ENCODE measurements around the gene GRIK4. TPM values are rescaled to one million over a fixed set of nuclear protein-coding genes. Genes with fewer than 3 reads are reported as not detected.

GRIK4 gene
- total RNA-seq, 1 donor from 2014 or later, result 0.52 TPM

DNA sequence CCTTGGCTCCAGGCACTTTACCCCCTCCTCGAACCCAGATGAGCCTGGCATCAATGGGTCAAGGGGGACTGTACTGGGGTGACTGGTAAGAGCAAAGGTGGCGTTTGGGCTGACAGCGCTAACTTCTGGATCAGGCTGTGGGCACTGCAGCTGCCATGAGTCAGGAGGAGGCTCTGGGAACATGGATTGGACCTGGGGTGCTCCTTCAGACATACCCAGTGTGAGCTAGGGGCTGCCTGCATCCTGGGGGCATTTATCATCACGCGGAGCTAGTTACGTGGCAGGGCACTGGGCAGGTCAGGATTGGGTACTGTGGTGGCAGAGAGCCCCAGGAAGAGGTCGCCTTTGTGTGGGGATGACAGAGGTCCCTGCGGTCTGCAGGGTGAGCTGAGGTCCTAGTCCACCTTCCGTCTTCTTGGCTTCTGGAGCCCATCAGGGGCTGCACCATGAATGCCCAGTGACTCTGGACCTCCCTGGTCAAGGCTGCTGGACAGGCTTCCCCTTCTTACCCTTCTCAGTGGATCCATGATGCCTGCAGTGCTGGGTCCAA, 13.1 kb downstream of the GRIK4 start:
- Histone ChIP-seq H3K27me3 (ENCODE audit: control insufficient read depth in 3 of 3, insufficient read depth in 3 of 3, low read length in 3 of 3) (peaks cover 18 to 39% (median 33%) of the 10 kb centered on the region in 3 donors), H3K9ac (ENCODE audit: low read depth in 1 of 3, low read length in 3 of 3) (no peak overlapping the region), H3K9me3 (ENCODE audit: control insufficient read depth in 3 of 3, low read length in 3 of 3) (no peaks in the 10 kb centered on the region), H3K36me3 (ENCODE audit: control insufficient read depth in 3 of 3, insufficient read depth in 3 of 3, low read length in 3 of 3) (no peaks in the 10 kb centered on the region), H3K4me1 (ENCODE audit: control insufficient read depth in 3 of 3, insufficient read depth in 3 of 3, low read length in 3 of 3) (no peaks in the 10 kb centered on the region), H3K27ac (ENCODE audit: low read depth, low read length) (no peak overlapping the region), H3K4me3 (ENCODE audit: low read length in 3 of 3) (no peak overlapping the region)

DNA sequence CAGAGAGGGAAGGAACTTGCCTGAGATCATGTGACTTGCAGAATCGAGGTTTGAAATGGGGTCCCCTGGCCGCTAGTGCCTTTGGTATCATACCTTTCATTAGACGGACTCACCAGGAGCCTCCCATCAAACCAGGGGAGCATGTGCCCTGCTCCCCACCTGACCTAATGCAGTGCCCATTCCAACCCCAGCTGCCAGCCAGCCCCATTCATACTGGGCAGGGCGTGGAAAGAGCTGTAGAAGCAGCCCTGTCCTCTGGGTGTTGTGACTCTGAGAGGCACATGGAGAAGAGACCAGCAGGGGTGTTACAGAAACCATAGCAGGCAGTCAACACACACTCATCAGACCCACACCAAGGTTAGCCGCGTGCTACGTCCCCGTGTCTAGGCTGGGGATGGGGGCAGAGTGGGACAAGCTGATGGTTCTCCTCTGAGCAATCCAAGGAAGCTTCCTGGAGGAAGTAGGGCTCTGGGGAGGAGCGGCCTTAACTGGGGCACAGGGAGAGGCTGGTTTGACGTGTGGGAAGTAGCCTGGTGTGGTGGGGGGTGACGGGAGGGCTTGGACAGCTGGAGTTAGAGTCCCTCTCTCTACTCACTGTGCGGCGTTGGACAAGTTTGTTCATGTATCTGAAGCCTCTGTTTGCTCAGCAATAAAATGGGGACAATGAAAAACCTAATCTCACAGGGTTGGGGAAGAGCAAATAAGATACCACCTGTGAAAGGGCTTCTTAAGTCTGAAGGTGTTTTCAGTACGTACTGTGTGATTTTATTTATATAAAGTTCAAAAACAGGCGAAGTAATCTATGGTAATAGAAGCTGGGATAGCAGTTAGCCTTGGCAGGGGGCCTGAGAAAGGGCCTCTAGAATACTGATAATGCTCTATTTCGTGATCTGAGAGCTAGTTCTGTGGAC, 14.0 kb downstream of the GRIK4 start:
- H3K9ac ChIP-seq (ENCODE audit: low read depth in 1 of 3, low read length in 3 of 3), result no peak overlapping the region

DNA sequence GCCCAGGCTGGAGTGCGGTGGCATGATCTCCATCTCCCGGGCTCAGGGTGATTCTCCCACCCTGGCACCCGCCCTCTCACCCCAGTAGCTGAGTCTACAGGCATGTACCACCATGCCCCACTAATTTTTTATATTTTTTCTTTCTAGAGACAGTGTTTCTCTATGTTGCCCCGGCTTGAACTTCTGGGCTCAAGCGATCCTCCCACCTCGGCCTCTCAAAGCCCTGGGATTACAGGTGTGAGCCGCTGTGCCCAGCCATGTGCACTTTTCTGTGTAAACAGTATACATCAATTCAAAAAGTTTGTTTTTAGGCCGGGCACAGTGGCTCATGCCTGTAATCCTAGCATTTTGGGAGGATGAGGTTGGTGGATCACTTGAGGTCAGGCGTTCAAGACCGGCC, 14.7 kb downstream of the GRIK4 start:
- H3K4me3 ChIP-seq (ENCODE audit: low read length in 3 of 3), result no peak overlapping the region
- H3K36me3 ChIP-seq (ENCODE audit: control insufficient read depth in 3 of 3, insufficient read depth in 3 of 3, low read length in 3 of 3), result no peaks in the 10 kb centered on the region
- peaks cover 18 to 41% (median 37%) of the 10 kb centered on the region in 3 donors for H3K27me3 ChIP-seq (ENCODE audit: control insufficient read depth in 3 of 3, insufficient read depth in 3 of 3, low read length in 3 of 3)
- H3K9ac ChIP-seq (ENCODE audit: low read depth in 1 of 3, low read length in 3 of 3), result no peak overlapping the region
- H3K9me3 ChIP-seq (ENCODE audit: control insufficient read depth in 3 of 3, low read length in 3 of 3), result no peaks in the 10 kb centered on the region
- no peak overlapping the region for H3K27ac ChIP-seq (ENCODE audit: low read depth, low read length)
- no peaks in the 10 kb centered on the region for H3K4me1 ChIP-seq (ENCODE audit: control insufficient read depth in 3 of 3, insufficient read depth in 3 of 3, low read length in 3 of 3)

More for the DNA sequence above, 14.0 kb downstream of the GRIK4 start:
- Histone ChIP-seq H3K9me3 (ENCODE audit: control insufficient read depth in 3 of 3, low read length in 3 of 3) (no peaks in the 10 kb centered on the region), H3K4me1 (ENCODE audit: control insufficient read depth in 3 of 3, insufficient read depth in 3 of 3, low read length in 3 of 3) (no peaks in the 10 kb centered on the region), H3K27me3 (ENCODE audit: control insufficient read depth in 3 of 3, insufficient read depth in 3 of 3, low read length in 3 of 3) (peaks cover 18 to 39% (median 37%) of the 10 kb centered on the region in 3 donors), H3K36me3 (ENCODE audit: control insufficient read depth in 3 of 3, insufficient read depth in 3 of 3, low read length in 3 of 3) (no peaks in the 10 kb centered on the region), H3K27ac (ENCODE audit: low read depth, low read length) (no peak overlapping the region), H3K4me3 (ENCODE audit: low read length in 3 of 3) (no peak overlapping the region)

DNA sequence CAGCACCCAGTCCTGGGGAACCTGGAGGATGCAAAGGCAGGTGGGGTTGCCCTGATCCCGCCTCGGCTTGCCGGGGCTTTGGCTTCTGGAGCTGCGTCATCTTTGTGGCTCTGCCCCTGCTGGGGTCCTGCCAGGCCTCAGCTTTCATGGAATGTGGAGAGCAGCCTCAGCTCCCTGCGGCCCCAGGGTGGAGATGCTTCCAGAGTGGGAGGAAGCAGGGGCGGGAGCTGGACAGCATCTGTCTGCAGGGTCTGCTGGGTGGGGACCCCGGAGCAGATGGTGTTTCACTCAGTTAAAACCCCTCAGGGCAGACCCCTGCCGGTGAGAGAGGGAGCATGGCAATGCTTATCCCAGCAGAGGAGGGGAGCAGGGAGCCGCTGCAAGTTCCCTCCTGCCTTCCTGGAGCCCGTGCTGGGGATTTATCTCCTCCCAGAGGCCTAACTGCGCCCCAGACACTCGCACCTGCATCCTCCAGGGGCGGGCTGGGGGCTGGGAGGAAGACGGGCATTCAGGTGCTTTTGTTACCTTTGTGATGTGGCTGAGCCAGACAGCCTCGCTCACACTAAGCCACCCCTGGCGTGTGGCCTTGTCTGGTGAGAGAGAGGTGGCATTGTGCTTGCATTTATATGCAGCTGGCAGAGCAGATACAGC, 15.7 kb downstream of the GRIK4 start:
- H3K27ac ChIP-seq (ENCODE audit: low read depth, low read length), result no peak overlapping the region
- no peak overlapping the region for H3K9ac ChIP-seq (ENCODE audit: low read depth in 1 of 3, low read length in 3 of 3)
- peaks cover 21 to 46% (median 43%) of the 10 kb centered on the region in 3 donors for H3K27me3 ChIP-seq (ENCODE audit: control insufficient read depth in 3 of 3, insufficient read depth in 3 of 3, low read length in 3 of 3)
- H3K36me3 ChIP-seq (ENCODE audit: control insufficient read depth in 3 of 3, insufficient read depth in 3 of 3, low read length in 3 of 3), result no peaks in the 10 kb centered on the region
- no peaks in the 10 kb centered on the region for H3K9me3 ChIP-seq (ENCODE audit: control insufficient read depth in 3 of 3, low read length in 3 of 3)
- H3K4me1 ChIP-seq (ENCODE audit: control insufficient read depth in 3 of 3, insufficient read depth in 3 of 3, low read length in 3 of 3), result no peaks in the 10 kb centered on the region
- H3K4me3 ChIP-seq (ENCODE audit: low read length in 3 of 3), result no peak overlapping the region

DNA sequence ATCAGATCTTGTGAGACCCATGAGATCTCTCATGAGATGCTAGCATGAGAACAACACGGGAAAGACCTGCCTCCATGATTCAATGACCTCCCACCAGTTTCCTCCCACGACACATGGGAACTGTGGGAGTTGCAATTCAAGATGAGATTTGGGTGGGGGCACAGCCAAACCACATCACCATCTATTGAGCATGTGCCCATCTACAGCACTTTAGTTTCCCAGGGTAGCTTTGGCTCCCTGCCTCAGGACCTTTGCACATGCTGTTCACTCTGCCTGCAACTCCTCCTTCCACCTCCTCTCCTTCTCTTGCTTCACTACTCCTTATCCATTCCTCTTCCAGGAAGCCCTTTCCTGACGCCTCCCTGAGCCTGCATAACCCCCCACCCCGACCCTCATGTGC, 17.2 kb downstream of the GRIK4 start:
- no peak overlapping the region for H3K9ac ChIP-seq (ENCODE audit: low read depth in 1 of 3, low read length in 3 of 3)
- peaks cover 21 to 35% (median 34%) of the 10 kb centered on the region in 3 donors for H3K27me3 ChIP-seq (ENCODE audit: control insufficient read depth in 3 of 3, insufficient read depth in 3 of 3, low read length in 3 of 3)
- no peaks in the 10 kb centered on the region for H3K36me3 ChIP-seq (ENCODE audit: control insufficient read depth in 3 of 3, insufficient read depth in 3 of 3, low read length in 3 of 3)
- no peak overlapping the region for H3K4me3 ChIP-seq (ENCODE audit: low read length in 3 of 3)
- H3K4me1 ChIP-seq (ENCODE audit: control insufficient read depth in 3 of 3, insufficient read depth in 3 of 3, low read length in 3 of 3), result no peaks in the 10 kb centered on the region
- no peaks in the 10 kb centered on the region for H3K9me3 ChIP-seq (ENCODE audit: control insufficient read depth in 3 of 3, low read length in 3 of 3)
- no peak overlapping the region for H3K27ac ChIP-seq (ENCODE audit: low read depth, low read length)

DNA sequence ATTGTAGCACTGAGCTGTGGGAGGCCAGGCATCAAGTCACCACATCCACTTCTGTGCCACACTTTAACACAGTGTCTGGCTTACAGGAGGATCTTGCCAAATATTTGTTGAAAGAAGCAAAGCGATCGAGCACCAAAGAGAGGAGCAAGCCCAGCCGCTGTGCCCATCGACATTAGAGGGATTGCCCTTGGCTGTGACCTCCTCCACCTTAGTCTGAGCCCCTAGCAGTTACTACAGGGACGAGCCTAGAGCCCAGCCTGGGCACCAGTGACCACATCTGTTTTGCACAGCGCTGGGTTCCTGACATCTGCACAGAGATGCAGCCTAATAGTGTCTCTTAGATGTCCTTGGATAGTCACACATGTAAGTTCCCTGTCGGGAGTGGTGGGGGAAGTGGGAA, 17.7 kb downstream of the GRIK4 start:
- no peaks in the 10 kb centered on the region for H3K36me3 ChIP-seq (ENCODE audit: control insufficient read depth in 3 of 3, insufficient read depth in 3 of 3, low read length in 3 of 3)
- H3K9me3 ChIP-seq (ENCODE audit: control insufficient read depth in 3 of 3, low read length in 3 of 3), result no peaks in the 10 kb centered on the region
- H3K9ac ChIP-seq (ENCODE audit: low read depth in 1 of 3, low read length in 3 of 3), result no peak overlapping the region
- H3K4me1 ChIP-seq (ENCODE audit: control insufficient read depth in 3 of 3, insufficient read depth in 3 of 3, low read length in 3 of 3), result no peaks in the 10 kb centered on the region
- peaks cover 21 to 35% (median 34%) of the 10 kb centered on the region in 3 donors for H3K27me3 ChIP-seq (ENCODE audit: control insufficient read depth in 3 of 3, insufficient read depth in 3 of 3, low read length in 3 of 3)
- H3K27ac ChIP-seq (ENCODE audit: low read depth, low read length), result no peak overlapping the region
- H3K4me3 ChIP-seq (ENCODE audit: low read length in 3 of 3), result no peak overlapping the region

DNA sequence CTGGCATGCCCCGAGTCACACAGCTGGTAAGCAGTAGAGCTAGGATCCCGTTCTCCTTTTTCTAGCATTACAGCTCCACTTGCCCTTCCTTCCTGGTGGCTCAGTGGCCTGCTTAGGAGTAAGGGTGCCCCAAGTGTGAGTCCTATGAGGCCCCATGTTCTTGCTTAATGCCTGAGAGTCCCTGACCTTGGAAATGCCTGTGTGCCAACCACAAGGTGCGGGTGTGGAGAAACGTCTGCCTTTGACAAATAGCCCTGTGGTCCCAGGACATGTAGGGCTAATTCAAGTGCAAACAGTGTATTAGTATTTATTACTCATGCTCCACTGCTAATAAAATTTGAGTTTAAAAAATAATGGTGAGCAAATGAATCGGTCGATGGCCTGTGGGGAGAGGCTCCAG, 18.4 kb downstream of the GRIK4 start:
- Histone ChIP-seq H3K9ac (ENCODE audit: low read depth in 1 of 3, low read length in 3 of 3) (no peak overlapping the region), H3K36me3 (ENCODE audit: control insufficient read depth in 3 of 3, insufficient read depth in 3 of 3, low read length in 3 of 3) (no peaks in the 10 kb centered on the region), H3K4me1 (ENCODE audit: control insufficient read depth in 3 of 3, insufficient read depth in 3 of 3, low read length in 3 of 3) (no peaks in the 10 kb centered on the region), H3K4me3 (ENCODE audit: low read length in 3 of 3) (no peak overlapping the region), H3K27me3 (ENCODE audit: control insufficient read depth in 3 of 3, insufficient read depth in 3 of 3, low read length in 3 of 3) (peaks cover 17 to 29% (median 27%) of the 10 kb centered on the region in 3 donors), H3K27ac (ENCODE audit: low read depth, low read length) (no peak overlapping the region), H3K9me3 (ENCODE audit: control insufficient read depth in 3 of 3, low read length in 3 of 3) (no peaks in the 10 kb centered on the region)

DNA sequence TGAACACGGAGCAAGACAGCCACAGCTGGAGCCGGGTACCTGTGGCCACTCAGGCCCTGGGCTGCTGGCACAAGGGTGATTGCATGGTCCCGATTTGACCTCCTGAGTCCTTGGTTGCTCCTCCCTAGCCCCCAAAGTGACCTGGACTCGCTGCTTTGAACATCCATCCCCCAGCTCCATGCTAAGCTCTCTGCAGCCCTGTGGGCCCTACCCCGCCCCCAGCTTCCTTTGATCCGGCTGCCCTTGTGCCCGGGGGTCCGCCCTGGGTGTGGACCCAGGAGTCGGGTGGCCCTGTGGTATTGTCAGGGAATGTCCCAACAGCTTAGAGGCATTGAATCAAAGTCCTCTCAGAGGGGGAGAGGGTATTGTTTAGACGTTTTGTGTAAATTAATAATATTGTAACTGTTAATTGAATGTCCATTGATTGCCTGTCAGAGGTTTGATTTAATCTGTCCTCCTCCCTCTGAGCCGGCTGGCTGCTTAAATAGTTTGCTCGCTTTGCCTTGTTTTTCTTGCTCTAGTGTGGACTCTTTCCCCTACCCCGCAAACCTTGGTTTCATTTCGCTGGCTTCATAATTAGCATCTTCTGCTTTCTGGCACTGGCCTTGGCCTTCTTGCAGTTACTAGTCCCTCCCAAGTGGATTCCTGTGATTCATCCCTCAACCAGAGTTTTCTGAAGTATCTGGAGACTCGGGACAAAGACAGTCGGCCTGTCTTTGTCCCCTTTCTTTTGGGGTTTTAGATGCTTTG, 20.7 kb downstream of the GRIK4 start:
- Histone ChIP-seq H3K27me3 (ENCODE audit: control insufficient read depth in 3 of 3, insufficient read depth in 3 of 3, low read length in 3 of 3) (peaks cover 8 to 19% (median 13%) of the 10 kb centered on the region in 3 donors), H3K27ac (ENCODE audit: low read depth, low read length) (no peak overlapping the region), H3K36me3 (ENCODE audit: control insufficient read depth in 3 of 3, insufficient read depth in 3 of 3, low read length in 3 of 3) (no peaks in the 10 kb centered on the region), H3K9me3 (ENCODE audit: control insufficient read depth in 3 of 3, low read length in 3 of 3) (no peaks in the 10 kb centered on the region), H3K4me1 (ENCODE audit: control insufficient read depth in 3 of 3, insufficient read depth in 3 of 3, low read length in 3 of 3) (no peaks in the 10 kb centered on the region), H3K4me3 (ENCODE audit: low read length in 3 of 3) (no peak overlapping the region), H3K9ac (ENCODE audit: low read depth in 1 of 3, low read length in 3 of 3) (no peak overlapping the region)

DNA sequence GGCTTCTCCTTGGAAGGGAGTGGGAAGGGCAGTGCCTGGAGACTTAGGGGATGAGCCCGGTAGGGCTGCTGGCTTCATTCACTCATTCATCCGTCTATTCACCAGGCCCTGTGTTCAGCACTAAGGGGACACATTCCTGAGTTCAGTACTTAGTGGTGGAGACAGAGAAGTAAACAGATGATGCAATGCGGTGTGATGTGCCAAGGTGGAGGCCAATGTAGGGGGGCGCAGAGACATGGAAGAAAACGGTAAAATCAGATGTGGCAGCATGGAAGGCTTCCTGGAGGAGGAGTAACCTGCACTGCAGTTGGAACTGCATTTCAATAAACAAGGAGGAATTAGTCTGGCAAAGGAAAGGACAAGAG, 21.3 kb downstream of the GRIK4 start:
- H3K4me1 ChIP-seq (ENCODE audit: control insufficient read depth in 3 of 3, insufficient read depth in 3 of 3, low read length in 3 of 3), result no peaks in the 10 kb centered on the region
- H3K4me3 ChIP-seq (ENCODE audit: low read length in 3 of 3), result no peak overlapping the region
- no peak overlapping the region for H3K9ac ChIP-seq (ENCODE audit: low read depth in 1 of 3, low read length in 3 of 3)
- H3K27ac ChIP-seq (ENCODE audit: low read depth, low read length), result no peak overlapping the region
- peaks cover 7 to 19% (median 8%) of the 10 kb centered on the region in 3 donors for H3K27me3 ChIP-seq (ENCODE audit: control insufficient read depth in 3 of 3, insufficient read depth in 3 of 3, low read length in 3 of 3)
- H3K9me3 ChIP-seq (ENCODE audit: control insufficient read depth in 3 of 3, low read length in 3 of 3), result no peaks in the 10 kb centered on the region
- no peaks in the 10 kb centered on the region for H3K36me3 ChIP-seq (ENCODE audit: control insufficient read depth in 3 of 3, insufficient read depth in 3 of 3, low read length in 3 of 3)

All from skeletal muscle tissue (tissue), 4 donors.